Erythroblast (primary cell): ENCODE results near the gene EXOC1.

ENCODE experiments used
- GATA1 ChIP-seq: IDR thresholded peaks from 2 replicates; pipeline ENCODE4 v1.6.1; 2011; ENCODE audit warnings: low read depth, mild to moderate bottlenecking, control low read depth, low read length, moderate library complexity
- POLR2A ChIP-seq: IDR thresholded peaks from 2 replicates; pipeline ENCODE4 v1.6.1; 2011; ENCODE audit warnings: mild to moderate bottlenecking, low read length

DNA sequence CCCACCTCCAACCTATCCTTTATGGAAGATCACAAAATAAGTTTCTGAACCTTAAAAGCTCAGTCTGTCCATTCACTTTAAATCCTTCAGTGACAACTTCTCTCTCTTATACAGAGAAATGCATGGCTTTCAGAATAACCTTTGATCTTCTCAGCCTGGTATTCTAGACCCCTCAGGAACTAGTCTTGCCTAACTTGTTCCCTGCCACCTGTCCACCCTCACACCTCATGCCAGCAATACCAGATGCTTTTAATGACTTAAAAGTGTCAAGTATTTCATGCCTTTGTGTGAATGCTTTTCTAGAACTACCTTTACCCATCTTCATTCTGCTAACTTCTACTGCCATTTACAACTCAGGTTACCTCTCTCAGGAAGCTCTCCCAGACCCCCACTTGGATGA, 26.5 kb upstream of the EXOC1 start:
- no peak for TF ChIP-seq POLR2A
- TF ChIP-seq GATA1: no peak
